Osteocyte (in vitro differentiated cells): Measurements from ENCODE around the gene NAT16. TPM values are rescaled to one million over a fixed set of nuclear protein-coding genes. Genes with fewer than 3 reads are reported as not detected.

Experiments used
- DNase-seq: peaks from one replicate; pipeline ENCODE4 v3.0.0; 2021; ENCODE audit warnings: mixed read lengths; ENCODE audit not compliant: unreplicated experiment; ENCODE audit errors: extremely low spot score
- H3K27ac Mint-ChIP-seq: one replicate; pipeline ENCODE4 v1.8.0; 2021; ENCODE audit warnings: mild to moderate bottlenecking, mixed read lengths; ENCODE audit not compliant: unreplicated experiment
- H3K27me3 Mint-ChIP-seq: one replicate; pipeline ENCODE4 v1.8.0; 2021; ENCODE audit warnings: mixed read lengths; ENCODE audit not compliant: unreplicated experiment
- H3K36me3 Mint-ChIP-seq: one replicate; pipeline ENCODE4 v1.8.0; 2021; ENCODE audit warnings: mixed read lengths; ENCODE audit not compliant: unreplicated experiment
- H3K4me1 Mint-ChIP-seq: one replicate; pipeline ENCODE4 v1.8.0; 2021; ENCODE audit warnings: mixed read lengths; ENCODE audit not compliant: unreplicated experiment
- H3K4me3 Mint-ChIP-seq: one replicate; pipeline ENCODE4 v1.8.0; 2021; ENCODE audit warnings: mild to moderate bottlenecking, moderate library complexity, mixed read lengths; ENCODE audit not compliant: unreplicated experiment
- H3K9me3 Mint-ChIP-seq: one replicate; pipeline ENCODE4 v1.8.0; 2021; ENCODE audit warnings: mixed read lengths; ENCODE audit not compliant: unreplicated experiment
- total RNA-seq: library from RNA; stranded (reverse); gene quantifications from 2 replicates; pipeline ENCODE4 v1.2.1, GENCODE V29; 2021
- TF ChIP-seq, protein P1 (sequence below): fragments of 200-600 bp; sonication (generic); IDR thresholded peaks from 2 replicates; pipeline ENCODE4 v1.5.0; 2021; ENCODE audit warnings: antibody characterized with exemption, mild to moderate bottlenecking, moderate library complexity

The NAT16 gene
- total RNA-seq, 1 donor from 2014 or later = 0.16 TPM

DNA sequence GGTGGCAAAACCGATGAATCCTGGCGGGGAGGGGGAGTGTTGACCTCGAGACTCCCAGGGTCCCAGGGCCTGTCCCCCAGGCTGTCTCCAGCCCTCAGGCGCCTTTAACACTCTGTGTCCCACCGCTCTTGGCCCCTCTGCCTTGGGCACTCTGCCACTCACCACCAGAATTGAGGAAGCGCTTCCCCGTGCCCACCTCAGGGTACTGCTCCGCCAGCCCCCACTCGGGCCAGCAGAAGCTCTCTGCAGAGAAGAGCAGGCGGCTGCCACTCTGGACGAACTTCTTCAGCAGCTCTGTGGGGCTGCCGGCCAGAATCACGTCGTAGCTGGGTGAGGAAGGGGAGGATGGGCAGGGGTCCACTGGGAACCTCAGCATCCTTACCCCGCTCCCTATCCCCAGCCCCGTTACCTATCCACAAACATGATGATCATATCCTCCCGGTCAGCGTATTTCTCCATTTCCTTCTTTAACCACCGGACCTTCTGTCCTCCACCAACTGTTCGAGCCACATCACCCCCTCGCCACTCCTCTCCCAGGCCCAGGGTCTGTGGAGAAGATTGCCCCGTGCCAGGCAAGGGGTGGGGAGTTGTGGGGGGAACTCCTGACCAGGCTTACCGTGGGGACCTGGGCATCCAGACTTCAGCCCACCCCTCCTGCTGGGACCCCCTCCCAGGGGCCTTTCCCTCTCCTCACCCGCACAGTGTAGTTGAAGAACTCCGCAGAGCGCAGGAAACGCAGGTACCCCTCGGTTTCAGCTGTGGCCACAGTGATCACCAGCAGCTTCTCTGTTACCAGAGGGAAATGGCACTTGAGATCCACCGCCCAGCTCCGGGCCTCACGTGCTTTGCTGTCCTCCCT lies 36.1 kb upstream of the NAT16 start:
- peak overlapping the region; percentile 74 for H3K27ac Mint-ChIP-seq
- H3K4me3 Mint-ChIP-seq = peak overlapping the region; percentile 98
- TF ChIP-seq, protein P1, sequence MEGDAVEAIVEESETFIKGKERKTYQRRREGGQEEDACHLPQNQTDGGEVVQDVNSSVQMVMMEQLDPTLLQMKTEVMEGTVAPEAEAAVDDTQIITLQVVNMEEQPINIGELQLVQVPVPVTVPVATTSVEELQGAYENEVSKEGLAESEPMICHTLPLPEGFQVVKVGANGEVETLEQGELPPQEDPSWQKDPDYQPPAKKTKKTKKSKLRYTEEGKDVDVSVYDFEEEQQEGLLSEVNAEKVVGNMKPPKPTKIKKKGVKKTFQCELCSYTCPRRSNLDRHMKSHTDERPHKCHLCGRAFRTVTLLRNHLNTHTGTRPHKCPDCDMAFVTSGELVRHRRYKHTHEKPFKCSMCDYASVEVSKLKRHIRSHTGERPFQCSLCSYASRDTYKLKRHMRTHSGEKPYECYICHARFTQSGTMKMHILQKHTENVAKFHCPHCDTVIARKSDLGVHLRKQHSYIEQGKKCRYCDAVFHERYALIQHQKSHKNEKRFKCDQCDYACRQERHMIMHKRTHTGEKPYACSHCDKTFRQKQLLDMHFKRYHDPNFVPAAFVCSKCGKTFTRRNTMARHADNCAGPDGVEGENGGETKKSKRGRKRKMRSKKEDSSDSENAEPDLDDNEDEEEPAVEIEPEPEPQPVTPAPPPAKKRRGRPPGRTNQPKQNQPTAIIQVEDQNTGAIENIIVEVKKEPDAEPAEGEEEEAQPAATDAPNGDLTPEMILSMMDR = no peak
- H3K4me1 Mint-ChIP-seq = peaks cover 39% of the 10 kb centered on the region
- no peaks in the 10 kb centered on the region for H3K27me3 Mint-ChIP-seq
- no peaks in the 10 kb centered on the region for H3K9me3 Mint-ChIP-seq
- no peak for DNase-seq
- peaks cover 3% of the 10 kb centered on the region for H3K36me3 Mint-ChIP-seq

DNA sequence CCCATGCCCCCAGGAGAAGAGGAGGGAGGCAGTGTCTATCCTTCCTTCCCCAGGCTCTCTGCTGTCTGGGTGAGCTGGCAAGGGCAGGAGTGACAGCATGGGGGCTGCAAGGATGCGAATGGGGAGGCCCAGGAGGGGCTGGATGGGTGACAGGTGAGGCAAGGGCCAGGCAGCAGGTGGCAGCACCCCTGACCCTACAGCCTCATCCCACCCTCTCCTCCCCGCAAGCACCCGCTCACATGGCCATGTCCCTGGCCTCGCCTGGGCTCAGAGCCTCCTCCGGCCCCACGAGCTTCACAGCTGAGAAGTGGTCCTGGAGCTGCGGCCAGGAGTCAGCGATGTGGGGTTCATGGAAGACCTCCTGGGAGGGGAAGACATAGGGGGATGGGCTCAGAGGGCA lies 31.9 kb upstream of the NAT16 start:
- no peak for DNase-seq
- TF ChIP-seq, protein P1 = no peak
- peaks cover 16% of the 10 kb centered on the region for H3K36me3 Mint-ChIP-seq
- no peaks in the 10 kb centered on the region for H3K9me3 Mint-ChIP-seq
- H3K4me3 Mint-ChIP-seq = no peak overlapping the region
- H3K27me3 Mint-ChIP-seq = no peaks in the 10 kb centered on the region
- peaks cover 20% of the 10 kb centered on the region for H3K4me1 Mint-ChIP-seq
- no peak overlapping the region for H3K27ac Mint-ChIP-seq

DNA sequence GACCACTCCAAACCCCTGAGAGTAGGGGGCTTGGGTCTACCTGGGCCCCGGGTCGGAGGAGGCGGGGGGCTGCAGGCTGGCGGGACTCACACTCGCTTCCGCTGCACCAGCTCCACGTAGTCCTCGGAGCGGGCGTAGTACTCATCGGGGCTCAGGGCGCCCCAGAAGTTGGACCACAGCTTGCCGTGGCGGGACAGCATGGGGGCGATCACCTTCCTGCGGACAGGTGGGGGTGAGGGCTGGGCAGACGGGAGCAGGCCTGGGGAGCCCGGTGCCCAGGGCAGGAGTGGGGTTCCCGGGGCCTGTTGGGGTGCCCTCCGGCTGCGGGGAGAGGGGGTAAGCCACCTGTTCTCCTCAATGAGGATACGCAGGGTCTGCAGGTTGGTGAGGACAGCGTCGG lies 31.4 kb upstream of the NAT16 start:
- no peak overlapping the region for H3K4me3 Mint-ChIP-seq
- no peaks in the 10 kb centered on the region for H3K9me3 Mint-ChIP-seq
- peaks cover 17% of the 10 kb centered on the region for H3K4me1 Mint-ChIP-seq
- H3K27me3 Mint-ChIP-seq = no peaks in the 10 kb centered on the region
- no peak overlapping the region for H3K27ac Mint-ChIP-seq
- DNase-seq = no peak
- H3K36me3 Mint-ChIP-seq = peaks cover 19% of the 10 kb centered on the region
- TF ChIP-seq, protein P1 = no peak

DNA sequence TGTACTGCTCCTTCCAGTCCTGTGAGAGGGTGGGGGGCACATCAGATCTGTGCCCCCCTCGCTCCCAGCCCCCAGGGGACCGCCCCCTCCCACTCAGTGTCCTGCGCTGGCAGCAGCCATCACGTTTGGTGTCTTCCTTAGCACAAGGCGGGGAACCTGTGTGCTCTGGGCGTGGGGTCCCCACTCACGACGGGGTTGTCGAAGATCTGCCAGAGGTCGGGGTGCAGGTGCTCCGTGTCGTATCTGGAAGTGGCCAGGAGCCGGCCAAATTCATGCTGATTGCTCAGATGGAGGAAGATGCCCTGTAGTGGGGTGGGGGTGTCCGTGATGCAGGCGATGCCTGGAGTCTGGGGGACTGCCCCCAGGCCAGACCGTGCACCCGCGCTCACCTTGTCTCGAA lies 30.1 kb upstream of the NAT16 start:
- peaks cover 5% of the 10 kb centered on the region for H3K4me1 Mint-ChIP-seq
- peaks cover 25% of the 10 kb centered on the region for H3K36me3 Mint-ChIP-seq
- no peak overlapping the region for H3K27ac Mint-ChIP-seq
- no peak for DNase-seq
- no peaks in the 10 kb centered on the region for H3K27me3 Mint-ChIP-seq
- no peak overlapping the region for H3K4me3 Mint-ChIP-seq
- H3K9me3 Mint-ChIP-seq = no peaks in the 10 kb centered on the region
- TF ChIP-seq, protein P1 = no peak

DNA sequence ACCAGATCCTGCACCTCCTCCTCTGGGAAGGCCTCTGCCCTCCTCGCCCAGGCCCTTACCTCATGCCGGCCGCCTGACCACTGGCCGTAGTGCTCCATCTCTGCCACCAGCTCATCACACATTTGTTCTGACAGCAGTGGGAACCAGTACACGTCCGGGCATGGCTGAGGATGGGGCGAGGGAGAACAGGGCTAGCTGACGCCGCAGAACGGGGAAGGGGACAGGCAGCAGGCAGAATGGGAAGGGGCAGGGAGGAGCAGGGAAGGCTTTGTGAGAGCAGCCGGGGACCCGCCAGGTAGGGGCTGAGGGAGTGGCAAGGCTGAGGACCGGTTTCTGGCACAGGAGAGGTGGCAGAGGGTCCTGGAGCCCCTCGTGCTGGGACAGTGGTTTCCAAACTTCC lies 28.7 kb upstream of the NAT16 start:
- no peak for DNase-seq
- H3K36me3 Mint-ChIP-seq = peaks cover 24% of the 10 kb centered on the region
- no peaks in the 10 kb centered on the region for H3K9me3 Mint-ChIP-seq
- no peaks in the 10 kb centered on the region for H3K4me1 Mint-ChIP-seq
- no peak overlapping the region for H3K27ac Mint-ChIP-seq
- no peaks in the 10 kb centered on the region for H3K27me3 Mint-ChIP-seq
- H3K4me3 Mint-ChIP-seq = no peak overlapping the region
- TF ChIP-seq, protein P1 = no peak
